HG03280 (cell line): Measurements from ENCODE around the gene SUSD6.

ENCODE experiments used
- ATAC-seq: cut with Tn5 transposase; IDR thresholded peaks from one replicate; pipeline ENCODE4 v1.9.1; 2021; ENCODE audit warnings: mild to moderate bottlenecking, moderate library complexity; ENCODE audit not compliant: unreplicated experiment

SUSD6 gene

DNA sequence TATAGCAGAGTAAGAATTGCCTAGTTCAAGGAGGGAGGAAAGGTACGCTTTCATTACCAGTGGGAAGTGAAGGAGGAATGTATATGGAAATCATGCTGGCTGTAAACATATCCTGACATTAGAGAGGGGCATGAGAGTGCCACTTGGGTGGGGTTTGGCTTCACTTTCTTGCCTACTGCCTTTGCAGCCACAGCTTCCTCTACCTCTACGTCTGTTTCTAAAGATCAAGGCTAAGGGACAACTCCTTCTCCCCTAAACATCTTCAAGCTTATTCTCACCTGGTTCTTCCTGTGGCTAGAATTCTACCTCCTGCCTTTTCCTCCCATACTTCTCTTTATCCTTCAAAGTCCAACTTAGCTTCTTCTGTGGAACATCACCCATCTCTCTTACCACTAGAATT lies 58.0 kb downstream of the SUSD6 start:
- no peak for ATAC-seq

DNA sequence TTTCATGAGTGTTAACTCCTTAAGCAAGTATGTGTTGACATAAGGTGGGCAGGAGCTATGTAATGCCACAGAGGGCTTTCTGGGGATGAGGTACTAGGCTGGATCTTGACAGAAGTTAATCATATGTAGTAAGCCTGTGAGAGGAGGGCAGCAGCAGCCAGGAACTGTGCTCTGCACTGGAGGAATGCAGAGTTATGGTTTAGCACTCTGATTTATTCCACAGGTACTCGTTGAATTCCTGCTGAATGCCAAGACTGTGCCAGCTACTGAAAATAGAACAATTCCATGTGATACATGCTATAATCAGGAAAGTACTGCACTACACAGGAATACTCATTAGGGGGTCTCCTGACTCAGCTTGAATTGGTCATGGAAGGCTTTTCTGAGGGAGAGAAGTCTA lies 58.7 kb downstream of the SUSD6 start:
- no peak for ATAC-seq

- ATAC-seq = no peak
Measured at GRCh38 chr14:69671365-69672030, 60.1 kb downstream of the SUSD6 start.

GRCh38 chr14:69672356-69672755 lies 61.0 kb downstream of the SUSD6 start:
- ATAC-seq = no peak

DNA sequence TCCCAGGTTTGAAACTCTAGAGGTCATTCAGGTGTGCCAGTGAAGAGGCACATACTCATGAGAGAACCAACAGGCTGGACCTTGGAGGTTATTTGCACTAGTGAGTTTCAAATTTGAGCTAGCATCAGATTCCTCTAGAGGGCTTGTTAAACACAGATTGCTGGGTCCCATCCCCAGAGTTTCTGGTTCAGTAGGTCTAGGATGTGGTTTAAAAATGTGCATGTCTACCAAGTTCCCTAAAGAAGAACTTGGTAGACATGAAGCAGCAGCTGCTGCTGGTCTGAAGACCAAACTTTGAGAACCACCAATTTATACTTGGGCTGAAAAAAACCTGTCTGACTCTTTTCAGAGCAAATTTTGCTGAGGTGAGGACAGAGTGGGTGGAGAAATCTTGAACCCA lies 61.7 kb downstream of the SUSD6 start:
- ATAC-seq = no peak

DNA sequence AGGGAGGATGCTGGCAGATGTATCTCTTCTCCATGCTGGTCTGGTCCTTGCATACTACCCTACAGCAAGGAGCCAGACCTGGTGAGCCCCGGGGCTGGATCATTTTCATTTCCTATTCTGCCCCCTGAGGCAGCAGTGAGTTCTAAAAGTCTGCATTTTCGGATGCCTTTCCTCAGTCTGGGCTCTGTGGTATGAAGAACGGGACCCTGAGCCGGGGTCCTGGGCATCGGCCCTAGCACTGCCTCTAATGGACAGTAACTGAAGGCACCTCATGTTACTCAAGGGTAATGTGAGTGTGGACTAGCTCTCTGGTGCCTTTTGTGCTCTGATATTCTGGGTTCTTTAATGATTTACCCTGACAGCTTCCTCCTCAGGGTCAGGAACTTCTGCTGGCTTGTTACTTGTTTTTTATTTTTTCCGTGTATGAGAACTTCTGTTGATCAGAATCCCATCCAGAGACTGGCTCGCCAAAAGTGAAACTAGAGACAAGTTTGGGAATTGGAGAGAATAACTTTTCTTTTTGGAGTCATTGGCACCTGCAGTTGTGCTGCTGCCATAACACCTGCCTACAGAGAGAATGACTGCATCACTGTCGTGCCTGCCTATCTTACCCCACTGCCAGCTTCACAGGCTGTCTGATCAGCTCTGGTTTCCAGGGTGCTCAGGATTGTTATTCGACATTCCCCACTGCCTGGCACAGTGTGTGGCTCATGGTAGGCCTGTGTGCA lies 62.3 kb downstream of the SUSD6 start:
- no peak for ATAC-seq

DNA sequence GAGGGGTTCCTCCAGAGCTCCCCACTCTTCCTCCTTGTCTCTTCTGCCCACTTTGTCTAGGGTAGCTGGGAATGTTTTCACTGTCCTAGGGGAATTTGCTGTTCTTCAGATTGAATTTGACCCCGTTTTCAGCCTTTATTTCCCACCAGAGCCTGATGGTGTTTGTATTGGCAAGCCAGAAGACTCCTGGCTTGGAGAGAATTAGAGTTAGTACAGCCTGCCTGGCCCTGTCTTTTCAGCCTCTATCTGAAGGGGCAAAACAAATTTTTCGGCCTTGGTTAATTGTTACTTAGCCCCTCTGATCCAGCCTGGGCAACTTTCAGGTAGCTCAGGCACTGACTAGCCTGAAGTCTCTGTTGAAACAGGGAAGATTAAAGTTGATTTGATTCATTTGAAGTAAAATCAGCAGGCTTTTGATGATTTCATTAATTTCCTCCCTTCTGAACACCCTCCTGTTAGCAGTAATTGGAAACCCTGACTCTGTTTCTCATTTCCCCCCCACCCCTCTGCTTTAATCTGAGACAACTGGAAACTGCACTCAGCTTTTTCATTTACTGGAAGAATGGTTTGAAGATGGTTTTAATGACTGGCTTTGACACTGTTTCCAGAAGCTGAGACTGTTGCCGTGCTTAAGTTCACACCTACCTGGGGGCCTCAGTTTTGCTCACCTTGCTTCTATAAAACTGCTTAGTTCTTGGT lies 63.3 kb downstream of the SUSD6 start:
- ATAC-seq = no peak

GRCh38 chr14:69675245-69675583 lies 63.8 kb downstream of the SUSD6 start:
- ATAC-seq = no peak

GRCh38 chr14:69675877-69676416 lies 64.6 kb downstream of the SUSD6 start:
- peak; percentile 81 for ATAC-seq

DNA sequence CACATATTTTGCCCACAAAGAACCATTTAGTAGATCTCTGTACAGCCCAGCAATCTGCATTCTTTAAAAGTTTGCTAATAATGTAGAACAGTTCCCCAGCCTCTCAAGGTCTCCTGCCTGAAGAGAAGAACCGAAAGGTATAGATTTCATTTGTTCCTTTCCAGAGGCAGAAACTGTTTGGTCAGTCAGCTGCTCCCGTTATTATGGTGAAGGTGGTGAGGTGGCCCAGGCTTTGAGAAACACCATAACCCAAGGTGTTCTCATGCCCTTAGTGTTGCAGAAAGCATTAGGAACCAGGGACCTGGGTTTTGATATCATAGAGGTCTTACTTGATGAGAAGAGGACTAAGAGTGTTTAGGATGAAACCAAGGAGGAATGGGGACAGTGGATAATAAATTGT lies 65.3 kb downstream of the SUSD6 start:
- ATAC-seq = no peak

DNA sequence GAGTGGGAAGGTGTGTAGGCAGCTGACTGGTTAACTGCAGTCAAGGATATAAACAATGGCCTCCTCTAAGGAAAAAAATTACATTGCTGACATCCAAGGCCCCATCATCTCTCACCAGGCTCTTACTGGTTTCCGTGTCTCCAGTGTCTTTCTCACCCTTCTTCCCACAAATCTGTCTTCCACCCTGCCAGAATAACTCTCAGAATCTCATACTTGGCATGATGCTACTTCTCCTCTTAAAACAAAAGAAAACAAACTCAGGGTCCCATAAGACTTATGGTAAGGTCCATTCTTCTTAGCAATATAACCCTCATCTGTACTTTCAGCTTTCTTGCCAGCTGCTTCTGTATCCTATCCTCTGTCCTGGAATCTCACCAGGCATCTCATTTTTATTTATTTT lies 68.9 kb downstream of the SUSD6 start:
- no peak for ATAC-seq

DNA sequence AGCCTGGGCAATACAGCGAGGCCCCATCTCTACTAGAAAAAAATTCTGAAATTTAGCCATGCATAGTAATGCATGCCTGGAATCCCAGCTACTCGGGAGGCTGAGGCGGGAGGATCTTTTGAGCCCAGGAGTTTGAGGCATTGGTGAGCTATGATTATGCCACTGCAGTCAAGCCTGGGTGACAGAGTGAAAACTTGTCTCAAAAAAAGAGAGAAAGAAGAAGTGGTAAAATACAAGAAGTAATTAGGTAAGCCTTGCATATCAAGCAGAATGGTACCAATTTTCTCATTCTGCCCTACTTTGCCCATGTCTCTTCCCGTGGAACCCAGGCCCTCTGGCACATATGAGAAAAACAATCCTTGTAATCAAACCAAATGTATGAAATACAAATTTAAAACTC lies 70.7 kb downstream of the SUSD6 start:
- no peak for ATAC-seq

DNA sequence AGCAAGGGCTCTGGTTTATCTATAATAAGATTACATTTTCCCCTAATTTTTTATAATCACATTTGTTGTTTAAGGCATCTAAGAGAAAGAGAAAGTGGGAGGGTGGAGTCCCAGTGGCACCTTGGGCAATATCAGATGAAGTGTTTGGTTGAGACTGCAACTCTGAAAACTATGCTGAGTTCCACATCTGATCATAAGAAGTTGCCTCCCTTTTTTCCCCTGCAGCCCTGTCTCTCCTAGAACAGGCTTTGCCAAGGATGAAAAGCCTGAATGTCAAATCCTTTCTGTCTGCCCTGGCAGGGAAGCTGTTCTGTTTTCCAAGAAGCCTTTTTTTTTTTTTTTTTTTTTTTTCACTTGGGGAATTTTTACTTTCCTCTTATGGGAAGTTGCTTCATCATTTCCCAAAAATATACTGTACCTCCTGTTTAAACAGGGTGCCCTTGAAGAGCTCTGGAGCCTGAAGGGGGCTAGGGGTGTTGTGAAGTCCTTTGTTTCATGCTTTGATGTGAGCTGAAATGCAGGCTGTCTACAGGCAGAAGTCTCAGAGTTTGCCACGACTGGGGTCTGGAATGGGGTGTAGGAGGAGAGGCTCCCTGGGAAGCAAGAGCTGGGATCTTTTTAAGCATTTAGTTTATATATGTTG lies 71.3 kb downstream of the SUSD6 start:
- no peak for ATAC-seq

- no peak for ATAC-seq
Measured at GRCh38 chr14:69683971-69684370, 72.6 kb downstream of the SUSD6 start.

DNA sequence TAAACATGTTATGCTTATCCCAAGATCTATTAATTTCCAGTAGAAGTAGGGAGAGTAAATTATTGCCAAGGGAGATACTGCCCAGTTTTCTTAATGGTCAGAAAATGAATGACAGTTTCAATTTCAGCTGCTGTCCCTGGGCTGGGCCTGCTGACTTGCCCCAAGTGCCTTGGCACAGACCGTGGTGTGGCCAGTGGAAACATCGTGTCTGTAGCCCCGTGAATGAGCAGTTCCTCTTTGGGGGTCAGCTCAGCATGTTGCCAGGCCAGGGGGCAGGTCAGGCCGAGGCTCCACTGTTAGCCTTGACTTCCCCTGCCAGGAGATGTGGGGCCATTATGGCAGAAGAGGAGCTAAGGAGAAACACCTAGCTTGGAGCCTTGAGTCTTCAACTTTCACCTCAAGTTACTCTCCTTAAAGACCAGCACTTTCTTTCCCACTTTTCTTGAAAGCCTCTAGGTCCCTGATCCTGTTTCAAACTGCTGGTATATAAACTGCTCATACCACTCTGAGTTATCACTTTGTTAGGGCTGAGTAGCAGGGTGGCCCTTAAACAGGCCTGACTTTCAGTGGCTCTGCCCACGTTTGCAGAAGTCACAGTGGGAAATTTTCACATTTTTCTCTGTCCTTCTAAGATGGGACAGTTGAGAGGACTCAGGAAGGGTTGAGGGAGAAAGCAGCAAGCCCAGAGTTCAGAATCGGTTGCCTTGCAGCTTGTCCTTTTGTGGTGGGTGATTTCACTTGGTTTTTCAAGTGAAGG lies 73.2 kb downstream of the SUSD6 start:
- ATAC-seq = no peak

DNA sequence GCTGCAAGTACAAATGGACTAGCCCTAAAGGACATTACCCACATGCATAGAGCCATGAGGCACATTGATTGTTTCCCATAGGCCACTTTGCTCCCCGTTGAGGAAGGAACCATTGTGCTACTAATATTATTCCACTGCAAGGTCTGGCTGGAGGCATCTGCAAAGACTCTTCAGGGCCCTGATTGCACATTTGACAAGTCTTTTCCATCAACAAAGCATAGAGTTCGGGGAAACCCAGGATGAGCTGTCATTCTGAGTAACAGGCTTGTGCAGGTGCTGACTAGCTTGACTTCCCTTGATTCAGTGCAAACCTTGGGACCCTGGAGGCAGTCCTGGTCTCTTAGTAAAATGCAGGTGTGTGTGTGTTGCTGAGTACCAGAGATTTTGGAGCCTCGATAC lies 73.8 kb downstream of the SUSD6 start:
- ATAC-seq = no peak

- no peak for ATAC-seq
Measured at GRCh38 chr14:69685716-69686115, 74.3 kb downstream of the SUSD6 start.

- no peak for ATAC-seq
Measured at GRCh38 chr14:69687606-69688298, 76.4 kb downstream of the SUSD6 start.

DNA sequence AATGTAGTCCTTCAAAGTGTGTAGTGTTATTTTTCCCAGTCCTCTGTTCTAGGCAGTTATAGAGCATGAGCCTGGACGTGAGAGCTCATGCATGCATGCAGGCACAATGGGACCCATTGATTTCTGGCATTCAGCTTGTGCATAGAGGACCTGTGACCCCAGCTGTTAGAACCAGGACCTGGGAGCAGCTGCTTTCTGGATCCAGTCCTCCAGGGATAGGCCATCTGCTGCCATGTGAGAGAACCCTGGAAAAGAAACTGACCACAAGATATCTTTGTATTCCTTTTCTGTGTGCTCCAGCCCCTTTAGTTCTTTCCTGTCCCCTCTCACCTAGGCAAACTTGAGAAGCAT lies 76.9 kb downstream of the SUSD6 start:
- no peak for ATAC-seq

DNA sequence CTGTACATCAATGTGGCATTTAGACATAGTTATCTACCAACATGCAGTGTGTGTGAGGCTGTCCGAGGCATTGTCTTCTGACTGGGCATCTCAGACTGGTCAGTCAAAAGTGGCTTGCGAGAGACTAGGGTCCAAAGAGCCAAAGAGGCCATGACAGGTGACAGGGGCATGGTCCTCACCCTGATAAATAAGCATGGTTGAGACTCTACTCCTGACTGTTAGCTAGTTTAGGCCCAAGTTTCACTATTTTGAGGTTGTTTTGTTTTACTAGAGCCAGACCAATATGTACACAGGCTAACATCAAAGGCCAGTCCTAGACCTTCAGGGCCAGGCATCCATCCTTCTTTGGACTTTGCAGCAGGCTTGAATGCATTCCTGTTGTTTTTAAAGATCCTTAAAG lies 78.6 kb downstream of the SUSD6 start:
- no peak for ATAC-seq
